BE2C (cell line): Measurements from ENCODE around the gene HHIPL1.

Experiments
- DNase-seq: peaks from one replicate; pipeline ENCODE4 v3.0.0-alpha.2; 2020
- H3K27me3 ChIP-seq: fragments of 250-450 bp; sonication (Bioruptor Pico); 2 replicates; pipeline ENCODE4 v1.5.1; 2020; ENCODE audit warnings: mild to moderate bottlenecking
- H3K36me3 ChIP-seq: fragments of 250-450 bp; sonication (Bioruptor Pico); 2 replicates; pipeline ENCODE4 v1.5.1; 2020; ENCODE audit warnings: mild to moderate bottlenecking
- H3K4me1 ChIP-seq: fragments of 250-450 bp; sonication (Bioruptor Pico); 2 replicates; pipeline ENCODE4 v1.5.1; 2020
- H3K4me3 ChIP-seq: 2 replicates; pipeline ENCODE4 v1.5.1; 2011; ENCODE audit warnings: low read depth, low read length
- H3K9me3 ChIP-seq: fragments of 250-450 bp; sonication (Bioruptor Pico); 2 replicates; pipeline ENCODE4 v1.5.1; 2020
- CTCF ChIP-seq: IDR thresholded peaks from 2 replicates; pipeline ENCODE4 v1.5.1; 2012; ENCODE audit warnings: mild to moderate bottlenecking, low read depth, low read length

The HHIPL1 gene

GRCh38 chr14:99650189-99650588 lies 5.3 kb downstream of the HHIPL1 start:
- TF ChIP-seq CTCF = no peak
- Histone ChIP-seq H3K4me3 (no peak overlapping the region), H3K9me3 (no peaks in the 10 kb centered on the region), H3K36me3 (no peaks in the 10 kb centered on the region), H3K4me1 (no peaks in the 10 kb centered on the region), H3K27me3 (no peaks in the 10 kb centered on the region)
- no peak for DNase-seq

GRCh38 chr14:99651953-99652746 lies 7.2 kb downstream of the HHIPL1 start:
- Histone ChIP-seq H3K27me3 (no peaks in the 10 kb centered on the region), H3K9me3 (no peaks in the 10 kb centered on the region), H3K36me3 (no peaks in the 10 kb centered on the region), H3K4me3 (no peak overlapping the region), H3K4me1 (no peaks in the 10 kb centered on the region)
- TF ChIP-seq CTCF = no peak
- DNase-seq = no peak

- no peaks in the 10 kb centered on the region for H3K4me1 ChIP-seq
- no peak overlapping the region for H3K4me3 ChIP-seq
- DNase-seq = no peak
- H3K36me3 ChIP-seq = no peaks in the 10 kb centered on the region
- H3K9me3 ChIP-seq = no peaks in the 10 kb centered on the region
- no peak for TF ChIP-seq CTCF
- H3K27me3 ChIP-seq = peaks cover 16% of the 10 kb centered on the region
These were observed 9.5 kb downstream of the HHIPL1 start for GRCh38 chr14:99654235-99654985.

GRCh38 chr14:99655521-99655920 lies 10.6 kb downstream of the HHIPL1 start:
- H3K36me3 ChIP-seq = no peaks in the 10 kb centered on the region
- TF ChIP-seq CTCF = no peak
- no peak for DNase-seq
- H3K4me1 ChIP-seq = no peaks in the 10 kb centered on the region
- no peak overlapping the region for H3K4me3 ChIP-seq
- H3K9me3 ChIP-seq = no peaks in the 10 kb centered on the region
- H3K27me3 ChIP-seq = peaks cover 21% of the 10 kb centered on the region

- TF ChIP-seq CTCF = no peak
- H3K27me3 ChIP-seq = peaks cover 21% of the 10 kb centered on the region
- H3K4me1 ChIP-seq = no peaks in the 10 kb centered on the region
- H3K36me3 ChIP-seq = no peaks in the 10 kb centered on the region
- H3K4me3 ChIP-seq = no peak overlapping the region
- H3K9me3 ChIP-seq = no peaks in the 10 kb centered on the region
- no peak for DNase-seq
These were observed 11.2 kb downstream of the HHIPL1 start for GRCh38 chr14:99656171-99656570.

GRCh38 chr14:99657645-99658155 lies 12.8 kb downstream of the HHIPL1 start:
- peaks cover 21% of the 10 kb centered on the region for H3K27me3 ChIP-seq
- H3K4me1 ChIP-seq = no peaks in the 10 kb centered on the region
- H3K4me3 ChIP-seq = no peak overlapping the region
- H3K9me3 ChIP-seq = no peaks in the 10 kb centered on the region
- no peak for TF ChIP-seq CTCF
- DNase-seq = no peak
- H3K36me3 ChIP-seq = no peaks in the 10 kb centered on the region
